ENCODE measurements around the gene SPON1.
"Not testable (repeated sequence)": the region's sequence is repeated elsewhere in the genome, so short reads cannot be mapped to it uniquely, and the experiment has no call there.

Gene SPON1

DNA sequence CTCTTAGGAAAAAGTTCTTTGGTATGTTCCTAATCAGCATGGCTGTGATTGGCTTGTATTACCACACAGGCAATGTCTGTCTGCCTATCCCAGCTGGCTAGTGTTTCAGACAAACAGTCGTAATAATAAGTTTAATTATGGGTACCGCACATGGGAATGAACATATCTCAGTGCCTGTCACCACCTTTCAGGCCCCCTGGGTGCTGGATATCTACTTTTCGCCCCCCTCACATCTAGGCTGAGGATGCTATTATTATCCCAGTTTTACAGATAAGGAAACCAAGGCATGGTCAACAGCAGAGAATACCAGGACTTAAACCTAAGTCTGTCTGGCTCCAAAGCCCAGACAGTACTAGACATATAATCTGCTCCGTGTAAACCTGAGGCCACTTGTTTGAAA is 174.8 kb downstream of the SPON1 start:
- TF ChIP-seq, protein P1, sequence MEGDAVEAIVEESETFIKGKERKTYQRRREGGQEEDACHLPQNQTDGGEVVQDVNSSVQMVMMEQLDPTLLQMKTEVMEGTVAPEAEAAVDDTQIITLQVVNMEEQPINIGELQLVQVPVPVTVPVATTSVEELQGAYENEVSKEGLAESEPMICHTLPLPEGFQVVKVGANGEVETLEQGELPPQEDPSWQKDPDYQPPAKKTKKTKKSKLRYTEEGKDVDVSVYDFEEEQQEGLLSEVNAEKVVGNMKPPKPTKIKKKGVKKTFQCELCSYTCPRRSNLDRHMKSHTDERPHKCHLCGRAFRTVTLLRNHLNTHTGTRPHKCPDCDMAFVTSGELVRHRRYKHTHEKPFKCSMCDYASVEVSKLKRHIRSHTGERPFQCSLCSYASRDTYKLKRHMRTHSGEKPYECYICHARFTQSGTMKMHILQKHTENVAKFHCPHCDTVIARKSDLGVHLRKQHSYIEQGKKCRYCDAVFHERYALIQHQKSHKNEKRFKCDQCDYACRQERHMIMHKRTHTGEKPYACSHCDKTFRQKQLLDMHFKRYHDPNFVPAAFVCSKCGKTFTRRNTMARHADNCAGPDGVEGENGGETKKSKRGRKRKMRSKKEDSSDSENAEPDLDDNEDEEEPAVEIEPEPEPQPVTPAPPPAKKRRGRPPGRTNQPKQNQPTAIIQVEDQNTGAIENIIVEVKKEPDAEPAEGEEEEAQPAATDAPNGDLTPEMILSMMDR (IDR thresholded peaks at IDR 0.05; ENCODE audit: insufficient read depth, missing control alignments), result no peak
- DNase-seq (ENCODE audit: insufficient read length, low spot score) (no peak), FAIRE-seq (no peak)

DNA sequence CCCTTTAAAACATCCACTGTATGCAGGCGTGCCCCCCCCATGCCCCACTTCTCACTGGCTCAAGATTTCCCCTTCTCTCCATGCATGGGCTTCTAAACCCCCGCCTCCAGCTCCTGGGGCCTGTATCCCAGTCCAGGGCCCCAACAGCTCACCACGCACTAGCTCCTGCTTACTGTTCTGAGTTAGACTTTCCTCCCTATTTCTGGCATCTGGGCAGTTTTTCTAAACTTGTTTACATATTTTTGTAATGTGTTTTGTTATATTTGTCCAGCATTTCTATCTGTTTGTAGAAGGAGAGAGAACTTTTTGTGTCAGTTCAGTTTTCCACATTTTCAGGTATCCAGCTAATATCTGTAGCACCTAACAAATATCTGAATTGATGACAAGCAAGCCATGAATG is 178.5 kb downstream of the SPON1 start:
- DNase-seq (ENCODE audit: insufficient read length, low spot score) (no peak), FAIRE-seq (no peak)
- TF ChIP-seq, protein P1 (IDR thresholded peaks at IDR 0.05; ENCODE audit: insufficient read depth, missing control alignments), result no peak

DNA sequence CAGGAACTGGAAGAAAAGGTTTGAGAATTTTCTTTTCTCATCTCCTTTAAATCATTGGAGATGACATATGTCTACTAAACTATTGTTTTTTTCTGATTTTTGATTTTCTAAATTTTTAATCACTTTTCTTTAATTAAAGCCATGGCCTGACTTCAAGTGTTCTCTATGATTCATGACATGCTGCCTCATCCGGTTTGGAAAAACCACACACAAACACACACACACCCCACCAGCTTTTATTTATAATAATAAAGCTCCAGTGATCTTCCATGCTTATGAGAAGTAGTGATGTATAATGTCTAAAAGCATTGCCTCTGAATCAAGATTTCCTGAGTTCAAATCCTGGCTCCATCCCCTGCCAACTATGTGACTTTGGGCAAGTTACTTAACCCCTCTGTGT is 179.2 kb downstream of the SPON1 start:
- FAIRE-seq (no peak), DNase-seq (ENCODE audit: insufficient read length, low spot score) (no peak)
- TF ChIP-seq, protein P1 (IDR thresholded peaks at IDR 0.05; ENCODE audit: insufficient read depth, missing control alignments), result no peak

DNA sequence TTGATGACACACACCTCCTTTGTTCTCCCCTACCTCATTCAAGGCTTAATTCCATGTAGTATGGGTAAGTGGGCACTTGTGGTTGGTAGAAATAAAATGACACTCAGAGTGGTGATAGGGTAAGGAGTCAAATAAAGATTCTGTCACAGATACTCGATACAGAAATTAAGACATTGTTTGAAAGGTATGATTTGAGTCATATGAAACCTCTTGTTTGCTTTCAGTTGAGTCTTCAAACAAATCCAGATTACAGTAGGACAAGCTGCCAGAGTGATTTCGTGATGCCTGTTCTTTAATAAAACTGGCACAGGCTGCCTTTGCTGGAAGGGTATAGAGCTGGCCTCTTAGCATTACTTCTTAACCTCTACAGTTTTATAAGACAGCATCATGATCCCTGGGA is 182.4 kb downstream of the SPON1 start:
- TF ChIP-seq, protein P1 (IDR thresholded peaks at IDR 0.05; ENCODE audit: insufficient read depth, missing control alignments), result no peak
- DNase-seq (ENCODE audit: insufficient read length, low spot score) (no peak), FAIRE-seq (no peak)

DNA sequence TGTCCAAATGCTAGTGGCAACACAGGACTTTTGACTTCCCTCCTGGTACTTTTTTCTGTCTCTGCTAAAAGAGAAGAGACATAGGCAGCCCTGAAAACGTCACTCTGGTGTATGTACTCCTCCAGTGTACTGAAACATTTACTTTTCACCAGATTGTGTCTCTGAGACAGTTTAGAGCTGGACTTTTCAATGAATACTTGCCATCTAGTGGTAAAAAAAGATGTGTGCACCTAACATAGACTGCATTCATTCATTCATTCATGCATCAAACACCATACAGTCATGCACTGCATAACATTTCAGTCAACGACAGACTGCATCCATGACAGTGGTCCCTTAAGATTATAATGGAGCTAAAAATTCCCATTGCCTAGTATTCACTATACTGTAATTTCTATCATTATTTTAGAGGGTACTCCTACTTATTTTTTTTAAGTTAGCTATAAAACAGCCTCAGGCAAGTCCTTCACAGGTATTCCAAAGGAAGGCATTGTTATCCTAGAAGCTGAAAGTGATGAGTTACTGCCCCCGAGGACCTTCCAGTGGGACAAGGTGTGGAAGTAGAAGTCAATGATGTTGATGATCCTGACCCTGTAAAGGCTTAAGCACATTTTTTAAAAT is 186.2 kb downstream of the SPON1 start:
- TF ChIP-seq, protein P1 (IDR thresholded peaks at IDR 0.05; ENCODE audit: insufficient read depth, missing control alignments), result peak; percentile 72
- no peak for DNase-seq (ENCODE audit: insufficient read length, low spot score)
- FAIRE-seq, result peak; percentile 98

DNA sequence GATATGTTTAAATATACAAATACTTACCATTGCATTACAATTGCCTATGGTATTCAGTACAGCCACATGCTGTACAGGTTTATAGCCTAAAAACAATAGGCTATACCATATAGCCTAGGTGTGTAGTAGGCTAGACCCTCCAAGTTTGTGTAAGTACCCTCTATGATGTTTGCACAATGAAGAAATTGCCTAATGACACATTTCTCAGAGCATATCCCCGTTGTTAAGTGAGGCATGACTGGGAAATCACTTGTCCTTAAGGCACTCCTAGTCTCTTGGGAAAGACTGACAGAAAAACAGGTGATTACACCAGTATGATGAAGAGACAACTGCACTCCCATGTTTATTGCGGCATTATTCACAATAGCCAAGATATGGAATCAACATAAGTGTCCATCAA is 187.2 kb downstream of the SPON1 start:
- no peak for DNase-seq (ENCODE audit: insufficient read length, low spot score)
- FAIRE-seq, result peak; percentile 29
- TF ChIP-seq, protein P1 (IDR thresholded peaks at IDR 0.05; ENCODE audit: insufficient read depth, missing control alignments), result no peak

DNA sequence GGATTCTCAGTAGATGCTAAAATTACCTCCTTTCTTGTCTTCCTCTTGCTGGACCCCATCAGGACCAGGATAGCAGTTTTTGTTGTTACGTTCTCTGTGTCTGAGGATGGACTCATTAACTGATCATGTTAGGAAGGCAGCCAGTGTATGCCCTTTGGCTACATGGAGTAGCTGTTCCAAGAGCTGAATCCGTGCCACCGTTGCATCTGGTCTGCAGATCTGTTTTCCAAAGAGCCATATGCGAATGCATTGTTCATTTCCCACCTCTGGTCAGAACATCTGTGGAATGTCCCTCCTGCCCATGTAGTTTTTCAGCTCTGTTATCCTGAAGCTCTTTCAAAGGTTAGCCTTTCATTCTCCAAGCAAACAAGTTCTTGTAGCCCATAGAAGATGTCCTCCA is 188.4 kb downstream of the SPON1 start:
- DNase-seq (ENCODE audit: insufficient read length, low spot score), result no peak
- TF ChIP-seq, protein P1 (IDR thresholded peaks at IDR 0.05; ENCODE audit: insufficient read depth, missing control alignments), result no peak
- FAIRE-seq, result no peak

DNA sequence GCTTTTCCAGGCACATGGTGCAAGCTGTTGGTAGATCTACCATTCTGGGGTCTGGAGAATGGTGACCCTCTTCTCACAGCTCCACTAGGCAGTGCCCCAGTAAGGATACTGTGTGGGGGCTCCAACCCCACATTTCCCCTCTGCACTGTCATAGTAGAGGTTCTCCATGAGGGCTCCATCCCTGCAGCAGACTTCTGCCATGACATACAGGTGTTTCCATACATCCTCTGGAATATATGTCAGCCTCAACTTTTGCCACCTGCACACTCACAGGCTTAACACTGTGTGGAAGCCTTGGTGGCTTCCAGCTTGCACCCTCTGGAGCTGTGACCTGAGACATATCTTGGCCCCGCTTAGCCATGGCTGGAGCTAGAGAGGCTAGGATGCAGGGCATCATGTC is 191.6 kb downstream of the SPON1 start:
- FAIRE-seq; DNase-seq (ENCODE audit: insufficient read length, low spot score): not testable (repeated sequence)
